GM21526 (cell line): Measurements from ENCODE around the gene TAGLN3.

Experiments
- ATAC-seq: cut with Tn5 transposase; IDR thresholded peaks from one replicate; pipeline ENCODE4 v1.9.1; 2021; ENCODE audit warnings: moderate library complexity; ENCODE audit not compliant: unreplicated experiment, low FRiP score

Gene TAGLN3

GRCh38 chr3:112042842-112043280 lies 44.1 kb downstream of the TAGLN3 start:
- ATAC-seq = no peak

GRCh38 chr3:112043621-112044201 lies 45.0 kb downstream of the TAGLN3 start:
- ATAC-seq = peak; percentile 87

DNA sequence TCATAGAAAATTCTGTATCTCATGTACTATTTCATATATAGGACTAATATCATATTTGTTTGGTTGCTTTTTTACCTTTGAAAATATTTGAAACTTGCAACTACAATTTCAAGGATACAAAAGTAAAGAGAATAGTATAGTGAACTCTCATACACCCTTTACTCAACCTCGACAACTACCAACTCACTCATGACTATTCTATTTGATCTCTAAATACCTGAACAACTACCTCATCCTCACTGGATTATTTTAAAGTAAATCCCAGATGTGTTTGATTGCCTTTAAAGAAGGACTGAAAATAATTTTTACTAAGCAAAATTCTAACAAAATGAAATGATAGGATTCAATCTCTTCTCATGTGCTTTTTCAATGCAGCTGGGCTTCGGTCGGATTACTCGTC lies 47.9 kb downstream of the TAGLN3 start:
- no peak for ATAC-seq

DNA sequence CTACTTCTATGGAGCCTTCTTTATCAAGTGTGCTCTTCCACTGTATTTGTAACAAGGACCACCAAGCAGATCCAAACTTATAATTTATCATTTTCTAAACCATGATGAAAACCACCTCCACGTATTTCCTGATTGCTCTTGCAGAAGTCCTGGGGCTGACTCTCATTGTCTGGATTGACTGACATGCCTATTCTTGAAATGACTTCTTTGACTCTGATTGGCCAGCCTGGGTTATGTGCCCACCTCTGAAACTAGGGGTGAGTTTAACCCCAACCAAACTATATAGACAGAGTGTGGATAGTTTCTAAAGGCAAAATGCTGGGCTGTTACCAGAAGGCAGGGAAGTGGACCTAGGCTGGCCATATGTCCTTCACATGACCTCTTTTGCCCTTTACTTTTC lies 48.5 kb downstream of the TAGLN3 start:
- ATAC-seq = no peak

DNA sequence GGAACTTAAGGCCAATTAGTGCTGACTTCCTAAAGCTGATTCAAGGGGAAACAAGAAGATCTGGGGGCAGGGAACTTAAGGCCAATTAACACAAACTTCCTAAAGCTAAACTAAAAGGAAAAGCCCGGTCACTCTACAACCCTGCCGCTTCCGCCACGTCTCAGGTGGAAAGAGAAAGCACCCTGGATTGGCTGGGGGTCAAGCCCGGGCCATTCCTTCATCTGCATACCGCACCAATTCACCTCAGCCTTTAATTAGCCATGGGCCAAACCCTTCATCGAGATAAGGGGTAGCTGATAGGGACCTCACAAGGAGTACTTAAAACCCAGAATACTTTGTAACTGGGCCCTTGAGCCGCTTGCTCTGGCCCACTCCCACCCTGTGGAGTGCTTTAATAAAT lies 50.2 kb downstream of the TAGLN3 start:
- ATAC-seq = no peak

DNA sequence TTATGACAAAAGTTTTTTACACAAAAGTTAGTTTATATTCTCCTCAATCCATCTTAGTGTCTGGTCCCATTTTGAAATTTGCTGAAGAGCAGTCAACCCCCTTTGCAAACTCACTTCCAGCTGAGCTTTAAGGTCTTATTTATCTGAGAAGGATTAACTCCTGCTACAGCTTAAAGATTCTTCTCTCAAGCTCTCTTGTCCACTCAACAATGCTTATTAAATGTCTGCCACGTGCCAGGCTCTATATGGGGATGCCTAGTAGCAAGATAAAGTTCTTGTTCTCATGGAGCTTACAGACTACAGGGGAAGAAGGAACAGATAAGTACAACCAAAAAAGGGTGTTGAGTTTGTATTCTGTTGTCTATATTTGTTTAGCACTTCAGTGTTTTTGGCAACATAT lies 54.5 kb downstream of the TAGLN3 start:
- no peak for ATAC-seq

DNA sequence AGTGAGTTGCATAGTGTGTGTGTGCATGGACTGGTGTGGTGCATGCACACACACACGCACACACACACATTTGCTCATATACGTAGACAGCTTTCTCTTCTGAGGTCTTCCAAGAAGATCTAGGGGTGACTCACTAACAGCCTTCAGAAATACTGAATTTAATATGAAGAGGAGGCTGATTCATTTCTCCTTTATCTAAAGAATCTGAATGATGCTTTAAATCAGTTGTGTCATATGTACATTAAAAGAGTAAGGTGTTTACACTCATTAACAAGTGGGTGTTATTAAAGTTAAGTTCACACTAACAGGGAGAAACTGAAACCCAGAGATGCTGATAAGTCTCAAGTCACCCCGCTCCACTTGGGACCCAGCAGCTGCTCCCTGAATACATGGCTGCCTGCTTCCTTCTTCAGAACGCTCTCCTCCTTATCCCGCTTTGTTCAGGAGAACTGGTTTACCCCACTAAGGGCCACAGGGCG lies 57.8 kb downstream of the TAGLN3 start:
- no peak for ATAC-seq

GRCh38 chr3:112059497-112059896 lies 60.8 kb downstream of the TAGLN3 start:
- ATAC-seq = no peak

DNA sequence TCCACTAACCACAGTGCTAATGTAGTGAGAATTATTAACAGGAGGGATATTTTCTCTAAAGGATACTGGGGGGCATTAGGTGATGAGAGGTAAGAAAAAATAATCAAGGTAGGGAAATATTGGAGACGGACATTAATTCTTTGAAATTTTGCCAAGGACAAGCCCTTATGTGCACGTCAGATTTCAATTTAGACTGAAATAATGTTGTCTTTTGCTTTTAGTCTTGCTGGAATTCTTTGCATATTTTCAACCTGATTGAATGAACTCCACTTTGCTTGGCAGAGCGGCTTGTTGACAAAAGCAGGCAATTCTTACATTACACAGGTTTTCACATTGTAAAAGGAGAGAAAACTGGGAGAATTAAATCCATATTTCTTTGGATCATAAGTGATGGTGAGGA lies 62.4 kb downstream of the TAGLN3 start:
- no peak for ATAC-seq
